Measurements from ENCODE around the gene MRPL58.
"Not testable (repeated sequence)": the region's sequence is repeated elsewhere in the genome, so short reads cannot be mapped to it uniquely, and the experiment has no call there.

The MRPL58 gene

DNA sequence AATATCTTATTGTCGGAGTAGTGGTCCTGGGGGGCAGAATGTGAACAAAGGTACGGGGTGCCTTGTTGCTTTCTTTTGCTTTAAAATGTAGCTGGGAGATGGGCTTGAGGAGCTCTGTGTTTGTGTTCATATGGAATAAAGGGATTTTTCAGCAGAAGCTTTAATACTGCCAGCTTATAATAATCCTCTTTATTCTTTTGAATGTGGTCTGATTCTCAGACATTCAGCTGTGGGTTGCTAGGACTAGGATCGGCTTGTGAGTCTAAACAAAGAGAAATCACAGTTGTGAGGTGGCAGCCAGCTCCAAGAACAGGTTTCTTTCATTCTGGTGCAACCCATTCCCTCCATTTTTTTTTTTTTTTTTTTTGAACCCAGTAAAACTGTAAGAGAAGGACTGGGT lies 7.2 kb downstream of the MRPL58 start:
- DNase-seq = no peak

DNA sequence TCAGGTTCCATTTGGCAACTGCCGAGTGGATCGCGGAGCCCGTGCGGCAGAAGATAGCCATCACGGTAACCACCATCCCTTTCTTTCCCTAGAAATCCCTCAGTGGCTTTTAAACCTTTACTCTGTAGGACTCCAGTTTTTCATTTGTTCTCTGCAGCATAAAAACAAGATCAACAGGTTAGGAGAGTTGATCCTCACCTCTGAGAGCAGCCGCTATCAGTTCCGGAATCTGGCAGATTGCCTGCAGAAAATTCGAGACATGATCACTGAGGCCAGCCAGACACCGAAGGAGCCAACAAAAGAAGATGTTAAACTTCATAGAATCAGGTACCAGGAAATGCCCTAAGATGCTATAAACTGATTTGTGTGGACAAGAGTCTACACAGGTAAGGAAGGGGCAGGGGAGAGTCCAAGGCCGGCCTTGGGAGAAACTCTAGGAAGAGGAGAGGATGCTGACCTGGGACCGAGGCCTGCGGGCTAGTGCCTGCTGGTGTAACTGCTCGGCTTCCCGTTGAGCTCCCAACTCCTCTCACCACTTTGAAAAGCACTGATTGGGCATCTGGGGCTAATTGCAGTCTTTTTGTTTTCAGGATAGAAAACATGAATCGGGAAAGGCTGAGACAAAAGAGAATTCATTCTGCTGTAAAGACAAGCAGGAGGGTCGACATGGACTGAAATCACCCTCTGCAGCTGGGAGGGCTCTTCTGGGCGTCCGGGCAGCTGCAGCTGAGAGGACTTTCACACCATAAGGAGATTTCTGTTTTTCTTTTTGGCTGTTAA lies 8.1 kb downstream of the MRPL58 start:
- DNase-seq = no peak

DNA sequence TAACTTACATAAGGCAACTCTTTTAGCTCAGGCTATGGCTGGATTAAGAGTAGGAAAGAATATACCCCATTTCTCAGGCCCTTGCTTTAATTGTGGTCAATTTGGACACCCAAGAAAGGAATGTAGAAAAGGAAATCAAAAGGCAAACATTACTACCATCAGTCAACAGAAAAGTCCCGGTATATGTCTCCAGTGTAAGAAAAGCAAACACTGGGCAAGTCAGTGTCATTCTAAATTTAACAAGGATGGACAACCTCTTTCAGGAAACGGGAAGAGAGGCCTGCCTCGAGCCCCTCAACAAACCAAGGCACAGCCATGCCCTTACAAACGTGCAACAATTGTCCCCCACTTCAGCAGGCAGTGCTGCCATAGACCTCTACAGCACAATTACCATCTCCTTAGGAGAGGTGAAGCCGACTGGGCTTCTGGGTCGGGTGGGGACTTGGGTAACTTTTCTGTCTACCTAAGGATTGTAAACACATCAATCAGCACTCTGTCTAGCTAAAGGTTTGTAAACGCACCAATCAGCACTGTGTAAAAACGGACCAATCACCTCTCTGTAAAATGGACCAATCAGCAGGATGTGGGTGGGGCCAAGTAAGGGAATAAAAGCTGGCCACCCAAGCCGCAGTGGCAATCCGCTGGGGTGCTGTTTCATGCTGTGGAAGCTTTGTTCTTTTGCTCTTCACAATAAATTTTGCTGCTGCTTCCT lies 12.4 kb downstream of the MRPL58 start:
- DNase-seq = no peak

DNA sequence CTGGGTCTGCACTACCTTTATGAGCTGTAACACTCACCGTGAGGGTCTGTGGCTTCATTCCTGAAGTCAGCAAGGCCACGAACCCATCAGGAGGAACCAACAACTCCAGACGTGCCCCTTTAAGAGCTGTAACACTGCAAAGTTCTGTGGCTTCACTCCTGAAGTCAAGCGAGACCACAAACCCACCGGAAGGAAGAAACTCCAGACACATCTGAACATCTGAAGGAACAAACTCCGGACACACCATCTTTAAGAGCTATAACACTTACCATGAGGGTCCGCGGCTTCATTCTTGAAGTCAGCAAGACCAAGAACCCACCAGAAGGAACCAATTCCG lies 12.9 kb downstream of the MRPL58 start:
- DNase-seq = peak; percentile 88

DNA sequence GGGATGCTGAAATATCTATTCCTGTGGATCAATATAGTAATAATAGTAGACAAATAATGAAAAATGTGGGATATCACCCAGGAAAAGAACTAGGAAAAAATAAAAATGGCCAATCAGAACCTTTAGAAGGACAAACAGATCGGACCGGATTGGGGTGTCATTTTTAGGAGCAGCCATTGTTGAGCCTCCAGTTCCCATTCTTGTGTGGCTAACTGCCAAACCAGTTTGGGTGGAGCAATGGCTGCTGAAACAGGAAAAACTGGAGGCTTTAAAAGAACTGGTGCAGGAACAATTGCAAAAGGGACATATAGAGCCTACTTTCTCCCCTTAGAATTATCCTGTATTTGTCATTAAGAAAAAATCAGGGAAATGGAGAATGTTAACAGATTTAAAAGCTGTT lies 14.2 kb downstream of the MRPL58 start:
- DNase-seq = peak; percentile 40

DNA sequence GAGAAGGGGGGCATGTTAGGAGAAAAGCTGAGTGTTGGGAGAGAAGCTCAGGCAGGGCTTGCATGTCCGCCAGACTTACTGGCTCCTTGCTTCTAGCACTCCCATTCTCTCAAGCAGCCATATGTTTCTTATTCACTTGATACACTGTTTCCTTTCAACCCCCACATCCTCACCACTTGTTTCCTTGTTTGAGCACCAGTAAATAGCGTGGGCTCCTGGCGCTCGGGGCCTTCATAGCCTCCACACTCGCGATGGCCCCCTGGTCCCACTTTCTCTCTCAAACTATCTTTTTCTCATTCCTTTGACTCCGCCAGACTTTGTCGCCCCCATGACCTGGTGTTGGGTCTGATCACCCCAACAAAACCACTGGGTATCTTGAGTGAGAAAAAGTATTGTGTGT lies 17.7 kb downstream of the MRPL58 start:
- DNase-seq = no peak

DNA sequence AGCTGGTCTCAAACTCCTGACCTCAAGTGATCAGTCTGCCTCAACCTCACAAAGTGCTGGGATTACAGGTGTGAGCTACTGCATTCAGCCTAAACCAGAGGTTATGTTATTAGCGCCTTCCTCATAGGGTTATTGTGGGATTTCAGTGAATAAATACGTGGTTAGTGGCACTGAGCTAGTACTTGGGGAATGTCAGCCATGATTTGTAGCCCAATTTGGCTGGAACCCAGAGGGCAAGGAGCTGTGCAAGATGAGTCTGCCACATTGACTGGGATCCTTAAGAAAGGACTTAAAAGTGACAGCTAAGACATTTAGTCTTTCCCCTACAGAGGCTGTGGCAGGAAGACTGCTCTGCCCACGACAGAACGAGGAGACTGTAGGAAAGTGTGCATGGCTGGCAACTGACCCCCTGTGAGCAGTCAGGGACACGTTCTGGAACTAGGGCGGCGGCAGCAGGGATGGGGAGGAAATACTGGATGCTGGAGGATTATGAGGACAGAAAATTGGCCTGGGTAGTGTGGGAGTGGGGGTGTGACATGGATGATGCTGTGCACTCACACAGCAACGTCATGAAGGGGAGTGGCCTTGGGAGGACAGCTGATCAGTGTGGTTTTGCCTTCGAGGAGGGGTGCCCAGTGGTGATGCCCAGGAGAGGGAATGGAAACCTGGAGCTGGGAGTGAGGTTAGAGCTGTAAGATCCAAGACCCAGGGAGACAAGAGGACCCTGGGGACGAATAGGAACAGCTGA lies 19.7 kb downstream of the MRPL58 start:
- no peak for DNase-seq

DNA sequence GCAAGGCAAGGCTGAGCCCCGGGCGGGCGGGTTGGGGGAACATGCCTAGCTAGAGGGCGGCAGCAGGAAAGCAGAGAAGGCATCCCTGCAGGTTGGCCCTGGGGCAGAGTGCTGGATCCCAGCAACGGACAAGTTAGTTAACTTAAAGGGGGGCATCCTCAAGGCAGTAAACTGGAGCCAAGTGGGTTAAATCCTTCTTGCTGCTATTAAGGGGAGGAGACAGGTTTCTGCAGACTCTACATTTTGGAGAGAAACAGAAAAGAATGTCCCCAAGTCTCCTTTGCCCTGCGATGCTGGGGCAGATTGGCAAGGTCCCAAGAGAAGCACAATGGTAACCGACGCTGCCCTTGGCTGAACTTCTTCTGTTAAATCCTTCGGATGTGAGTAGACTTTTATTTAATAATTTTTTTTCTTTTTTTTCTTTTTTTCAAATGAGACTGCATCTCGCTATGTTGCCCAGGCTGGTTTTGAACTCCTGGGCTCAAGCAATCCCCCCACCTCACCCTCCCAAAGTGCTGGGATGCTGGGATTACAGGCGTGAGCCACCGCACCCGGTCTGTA lies 20.3 kb downstream of the MRPL58 start:
- no peak for DNase-seq

DNA sequence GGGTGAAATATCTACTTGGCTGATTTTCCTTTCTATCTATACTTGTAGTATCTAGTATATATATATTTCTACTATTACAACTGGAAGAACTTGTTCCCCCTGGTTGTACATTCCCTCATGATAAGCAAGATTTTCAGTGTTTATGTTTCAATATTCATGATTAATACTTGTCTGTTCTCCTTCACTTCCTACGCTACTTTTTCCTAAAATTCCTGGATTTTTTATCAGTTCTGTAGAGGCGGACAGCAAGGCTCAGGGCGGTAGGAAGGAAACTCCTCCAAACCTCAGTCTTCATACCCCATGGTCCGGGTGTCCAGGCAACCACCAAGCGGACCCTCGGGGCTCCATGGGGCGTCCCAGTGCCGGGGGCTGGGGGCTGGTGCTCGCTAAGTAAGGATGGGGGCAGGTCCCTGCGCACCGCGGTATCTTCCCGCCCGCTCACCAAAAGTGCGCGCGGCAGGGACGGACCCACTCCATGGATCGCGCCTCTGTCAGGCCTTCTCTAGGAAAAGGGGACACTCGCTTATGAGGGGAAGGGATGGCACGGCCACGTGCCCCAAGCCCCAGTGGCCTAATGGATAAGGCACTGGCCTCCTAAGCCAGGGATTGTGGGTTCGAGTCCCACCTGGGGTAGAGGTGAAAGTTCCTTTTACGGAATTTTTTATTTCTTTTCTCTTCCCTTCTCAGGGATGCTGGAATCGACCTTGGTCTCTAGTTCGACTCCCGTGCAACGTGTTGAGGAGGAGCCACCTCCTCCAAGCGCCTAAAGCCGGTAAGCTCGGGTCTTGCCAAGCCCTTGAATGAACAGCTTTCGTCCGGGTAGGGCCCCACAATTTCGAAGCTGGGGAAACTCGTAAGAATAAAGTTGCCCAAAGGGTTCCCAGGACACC lies 21.1 kb downstream of the MRPL58 start:
- DNase-seq = peak; percentile 69

DNA sequence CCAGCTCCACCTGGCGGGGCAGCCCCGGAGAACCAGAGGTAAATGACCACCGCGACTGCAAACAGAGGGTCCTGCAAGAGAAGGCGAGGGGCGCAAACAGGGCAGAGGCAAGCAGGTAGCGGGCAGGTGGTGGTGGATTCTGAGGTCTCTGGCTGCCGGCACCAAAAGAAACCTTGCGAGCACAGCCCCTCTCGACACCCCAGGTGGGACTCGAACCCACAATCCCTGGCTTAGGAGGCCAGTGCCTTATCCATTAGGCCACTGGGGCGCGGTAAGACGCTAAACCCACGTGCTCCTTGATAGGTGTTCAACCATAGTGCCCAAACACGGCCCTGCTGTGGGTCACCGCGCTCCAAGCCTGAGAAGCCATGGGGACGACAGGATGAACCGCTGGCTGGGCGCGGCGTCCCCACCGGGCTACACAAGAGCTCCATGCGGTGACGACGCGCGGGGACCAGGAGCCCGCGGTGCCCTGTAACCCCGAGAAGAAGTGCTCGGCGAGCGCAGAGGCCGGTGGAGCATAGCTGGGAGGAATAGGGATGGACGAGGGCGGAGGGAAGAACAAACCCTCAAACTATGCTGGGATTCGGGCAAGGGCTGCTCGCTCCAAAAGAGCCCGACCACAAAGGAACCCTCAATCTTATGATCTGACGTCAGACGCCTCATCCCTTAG lies 21.9 kb downstream of the MRPL58 start:
- peak; percentile 79 for DNase-seq

DNA sequence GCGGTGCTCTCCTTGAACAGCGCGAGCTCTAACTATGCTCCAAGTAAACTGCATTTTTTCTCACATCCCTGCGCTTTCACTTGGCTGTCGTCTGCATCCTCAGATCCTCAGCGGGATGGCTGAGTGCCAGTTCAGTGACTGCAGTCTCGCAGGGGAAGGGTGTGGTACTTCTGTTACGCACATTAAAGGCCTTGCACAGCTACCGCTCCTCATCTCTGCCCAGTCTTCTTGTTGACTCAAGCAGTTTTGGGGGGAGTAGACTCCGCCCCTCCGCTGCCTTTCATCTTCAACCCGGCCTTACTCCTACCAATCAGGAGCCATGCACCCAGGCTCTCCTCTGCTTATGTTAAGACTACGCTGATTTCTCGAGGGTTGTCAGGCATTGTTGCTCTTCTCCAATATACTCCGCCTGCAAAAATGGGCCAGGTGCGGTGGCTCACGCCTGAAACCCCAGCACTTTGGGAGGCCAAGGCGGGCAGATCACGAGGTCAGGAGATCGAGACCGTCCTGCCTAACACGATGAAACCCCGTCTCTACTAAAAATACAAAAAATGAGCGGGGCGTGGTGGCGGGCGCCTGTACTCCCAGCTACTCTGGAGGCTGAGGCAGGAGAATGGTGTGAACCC lies 24.3 kb downstream of the MRPL58 start:
- DNase-seq = no peak

DNA sequence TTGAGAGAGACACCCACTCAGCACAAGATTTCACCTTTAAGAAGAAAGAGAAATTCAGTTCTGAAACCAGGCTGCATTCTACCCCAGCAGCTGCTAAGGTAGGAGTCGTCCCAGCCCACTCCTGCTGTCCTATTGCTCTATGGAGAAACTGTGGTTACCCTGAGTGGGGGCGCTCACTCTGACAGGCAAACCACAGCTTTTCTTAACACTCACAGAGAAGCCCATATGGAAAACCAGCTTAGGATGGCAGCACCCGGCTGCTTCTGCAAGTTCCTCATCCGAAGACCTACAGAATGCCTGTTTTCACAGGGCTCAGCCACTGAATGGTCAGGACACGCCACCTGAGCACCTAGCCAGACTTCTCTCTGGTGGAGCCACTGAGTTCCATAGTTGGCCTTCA lies 26.8 kb downstream of the MRPL58 start:
- peak; percentile 63 for DNase-seq

DNA sequence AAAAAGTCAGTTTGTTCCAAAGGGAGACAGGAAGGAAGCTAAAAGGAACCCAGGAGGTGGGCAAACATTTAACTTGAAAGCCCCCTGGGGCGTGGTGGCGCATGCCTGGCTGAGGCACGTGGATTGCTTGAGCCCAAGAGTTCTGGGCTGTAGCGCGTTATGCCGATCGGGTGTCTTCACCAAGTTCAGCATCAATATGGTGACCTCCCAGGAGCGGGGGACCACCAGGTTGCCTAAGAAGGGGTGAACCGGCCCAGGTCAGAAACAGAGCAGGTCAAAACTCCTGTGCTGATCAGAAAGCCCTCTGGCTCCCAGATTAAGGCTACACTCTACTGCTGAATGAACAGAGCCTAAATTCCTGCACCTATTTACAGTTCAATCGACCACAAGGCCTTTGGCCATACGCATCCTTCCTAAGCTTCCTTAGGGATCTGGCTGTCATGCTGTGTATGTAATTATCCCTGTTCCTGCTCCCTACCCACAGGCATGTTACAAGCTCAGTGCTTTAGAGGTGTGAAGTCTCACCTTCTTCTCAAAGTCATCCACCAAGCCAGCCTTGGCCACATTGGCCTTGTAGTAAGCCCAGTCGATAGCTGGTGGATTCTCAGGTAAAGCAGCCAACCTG lies 29.3 kb downstream of the MRPL58 start:
- no peak for DNase-seq

DNA sequence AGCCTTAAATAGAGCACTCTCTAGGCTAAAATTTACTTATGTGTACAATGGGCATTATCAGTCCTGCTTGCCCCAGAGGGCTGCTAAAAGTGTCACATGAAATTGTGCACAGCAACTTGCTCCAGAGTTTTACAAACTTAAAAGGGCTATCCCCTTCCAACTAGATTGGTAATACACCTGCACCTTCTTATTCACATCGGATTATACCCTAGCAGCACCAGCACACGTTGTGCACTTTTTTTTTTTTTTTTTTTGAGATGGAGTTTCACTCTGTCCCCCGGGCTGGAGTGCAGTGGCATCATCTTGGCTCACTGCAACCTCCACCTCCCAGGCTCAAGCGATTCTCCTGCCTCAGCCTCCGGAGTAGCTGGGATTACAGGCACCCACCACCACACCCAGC lies 31.3 kb downstream of the MRPL58 start:
- not testable (repeated sequence) for DNase-seq

DNA sequence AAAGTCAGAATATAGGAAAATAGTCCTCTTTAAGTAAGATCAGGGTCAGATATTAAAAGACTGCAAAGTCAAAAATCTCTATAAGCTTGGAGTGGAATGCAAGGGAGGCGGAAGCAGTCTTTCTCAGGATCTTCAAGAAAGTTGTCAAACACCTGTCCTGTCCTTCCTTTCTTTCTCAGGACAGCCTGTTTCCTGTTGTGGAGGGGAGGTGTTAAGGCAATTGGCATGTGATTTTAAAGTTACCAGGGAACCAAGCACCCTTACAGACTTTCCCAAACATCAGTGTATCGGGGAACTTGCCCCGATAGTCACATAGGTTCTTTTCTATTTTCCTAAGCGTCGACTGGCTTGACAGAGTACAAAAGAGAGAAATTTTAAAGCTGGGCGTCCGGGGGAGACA lies 32.2 kb downstream of the MRPL58 start:
- no peak for DNase-seq

DNA sequence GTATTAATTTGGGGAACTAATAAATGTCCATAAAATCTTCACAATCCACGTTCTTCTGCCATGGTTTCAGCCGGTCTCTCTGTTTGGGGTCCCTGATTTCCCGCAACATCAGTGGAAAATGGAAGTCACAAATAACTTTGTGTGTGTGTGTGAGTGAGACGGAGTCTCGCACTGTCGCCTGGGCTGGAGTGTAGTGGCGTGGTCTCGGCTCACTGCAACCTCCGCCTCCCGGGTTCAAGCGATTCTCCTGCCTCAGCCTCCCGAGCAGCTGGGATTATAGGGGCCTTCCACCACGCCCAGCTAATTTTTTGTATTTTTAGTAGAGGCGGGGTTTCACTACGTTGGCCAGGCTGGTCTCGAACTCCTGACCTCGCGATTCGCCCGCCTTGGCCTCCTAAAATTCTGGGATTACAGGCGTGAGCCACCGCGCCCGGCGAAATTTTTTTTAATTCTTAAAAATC lies 33.5 kb downstream of the MRPL58 start:
- DNase-seq = not testable (repeated sequence)

DNA sequence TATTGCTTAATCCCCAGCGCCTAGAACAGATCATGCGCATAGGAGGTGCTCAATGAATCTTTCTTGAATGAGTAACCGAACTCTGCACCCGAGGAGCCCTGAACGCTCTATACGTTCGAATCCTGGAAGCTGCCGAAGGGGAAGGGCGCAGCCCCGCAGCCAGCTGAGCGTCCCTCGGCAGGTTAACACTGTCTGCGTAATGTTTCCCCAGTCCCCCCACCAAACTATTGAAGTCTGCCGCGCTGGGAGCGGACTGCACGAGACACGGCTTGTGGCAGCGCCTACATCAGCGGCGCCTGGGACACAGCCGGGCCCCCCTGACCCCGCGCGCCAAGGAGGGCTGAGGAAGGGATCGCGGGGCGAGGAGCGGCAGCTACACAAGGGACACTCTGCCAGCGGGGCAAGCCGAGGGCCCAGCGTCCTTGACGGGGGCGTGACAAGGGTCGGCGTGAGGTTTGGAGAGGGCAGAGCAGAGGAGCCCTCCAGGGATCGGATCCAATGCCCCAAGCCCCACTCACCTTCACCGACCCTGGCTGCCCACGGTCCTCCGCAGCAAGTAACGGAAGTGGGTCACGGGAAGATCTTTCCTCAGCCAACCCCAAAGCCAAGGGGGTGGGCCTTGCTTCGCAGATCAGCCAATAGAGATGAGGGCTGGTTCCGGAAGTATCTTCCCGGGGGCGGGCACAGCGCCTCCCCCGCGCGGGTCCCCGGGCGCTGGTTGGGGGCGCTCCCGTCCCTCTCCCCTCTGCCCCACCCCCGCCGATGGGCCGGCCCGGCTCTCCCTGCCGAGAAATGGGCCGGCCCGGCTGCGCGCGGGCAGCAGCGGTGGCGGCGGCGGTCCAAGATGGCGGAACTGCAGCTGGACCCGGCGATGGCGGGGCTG lies 34.2 kb downstream of the MRPL58 start, which contains the start of the genes ATP5PD and KCTD2:
Gene ATP5PD, minus strand, starts transcription at position 563 of the 883 bp plus-strand sequence. CDS start 4,319 bp downstream, outside the sequence.
Gene KCTD2, plus strand, starts transcription at position 819 of the 883 bp plus-strand sequence. Its CDS starts 26 bp downstream, at position 845.
- DNase-seq = peak; percentile 87

DNA sequence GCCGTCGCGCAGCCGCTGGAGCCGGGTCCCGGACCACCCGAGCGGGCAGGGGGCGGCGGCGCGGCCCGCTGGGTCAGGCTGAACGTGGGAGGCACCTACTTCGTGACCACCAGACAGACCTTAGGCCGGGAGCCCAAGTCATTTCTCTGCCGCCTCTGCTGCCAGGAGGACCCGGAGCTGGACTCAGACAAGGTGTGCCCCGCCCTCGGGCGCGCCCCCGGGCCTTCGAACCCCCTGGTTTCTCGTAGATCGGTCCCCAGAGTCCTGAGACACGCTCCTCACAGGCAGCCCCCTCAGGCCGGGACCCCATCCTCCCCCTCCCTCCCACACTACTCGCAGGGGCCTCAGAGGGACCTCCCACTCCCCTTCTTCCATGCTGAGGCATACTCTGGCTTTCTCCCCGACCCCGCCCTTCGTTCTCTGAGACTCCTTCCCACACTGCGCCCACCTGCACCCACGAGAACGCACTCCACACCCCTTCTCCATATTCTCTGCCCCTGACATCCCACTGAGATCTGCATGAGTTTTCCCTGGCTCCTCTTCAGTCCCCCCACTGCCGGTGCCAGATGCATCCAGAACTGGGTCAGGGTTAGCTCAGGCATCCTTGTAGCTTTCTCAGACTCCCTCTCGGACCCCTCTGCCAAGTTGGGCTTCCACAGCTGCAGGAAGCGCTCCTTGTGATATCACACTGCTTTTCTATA lies 35.1 kb downstream of the MRPL58 start:
- DNase-seq = no peak
